Hematopoietic multipotent progenitor cell treated with erythropoietin and hydrocortisone succinate and interleukin-3 and kit ligand, for 15 days (in vitro differentiated cells): ENCODE results near the gene PSKH1.
"Not testable (repeated sequence)": the region's sequence is repeated elsewhere in the genome, so short reads cannot be mapped to it uniquely, and the experiment has no call there.

Experiments used
- DNase-seq: peaks from one replicate; pipeline ENCODE4 v3.0.0-alpha.2; 2015; ENCODE audit warnings: low spot score

Gene PSKH1

DNA sequence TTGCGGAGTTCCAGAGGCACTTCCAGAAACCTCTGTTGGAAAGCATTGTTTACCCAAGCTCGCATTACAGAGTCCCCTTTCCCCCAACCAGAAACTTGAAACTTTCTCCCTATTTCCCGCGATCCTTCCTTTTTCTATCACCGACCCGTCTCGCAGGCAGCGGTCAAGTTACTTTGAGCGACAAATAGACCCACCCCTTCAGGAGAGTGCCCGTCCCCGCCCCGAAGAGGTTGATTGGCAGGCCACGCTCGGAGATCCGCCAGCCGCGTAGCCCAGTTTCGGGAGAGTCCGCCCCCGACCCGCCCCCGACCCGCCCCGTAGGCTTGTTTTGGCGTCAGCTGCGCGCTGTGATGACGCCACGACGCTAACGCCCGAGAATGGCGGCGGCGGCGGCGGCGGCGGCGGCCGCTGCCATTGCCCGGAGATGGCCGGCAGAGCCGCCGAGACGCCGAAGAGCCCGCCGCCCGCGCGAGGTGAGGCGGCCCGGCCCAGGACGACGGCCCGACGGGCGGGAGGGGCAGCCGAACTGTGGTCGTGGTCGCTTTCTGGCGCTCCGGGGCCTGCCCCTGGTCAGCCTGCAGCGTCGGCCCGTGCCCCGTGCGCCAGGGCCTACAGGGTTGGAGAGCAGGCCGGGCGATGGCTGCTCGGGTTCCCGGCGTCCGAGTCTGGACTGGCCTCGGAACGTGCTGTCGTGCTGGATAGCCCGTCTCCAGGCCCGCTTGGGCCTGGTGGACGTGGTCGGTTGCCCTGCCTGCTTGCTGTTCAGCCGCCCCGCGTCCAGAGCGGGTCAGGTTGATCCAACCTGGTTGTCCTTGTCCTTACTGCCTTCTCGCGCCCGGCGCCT, at the start of gene PSKH1:
PSKH1 (plus strand) TSS at position 356 of the 844 bp plus-strand sequence. CDS start 15,496 bp downstream, outside the sequence.
- DNase-seq: peak; percentile 97

DNA sequence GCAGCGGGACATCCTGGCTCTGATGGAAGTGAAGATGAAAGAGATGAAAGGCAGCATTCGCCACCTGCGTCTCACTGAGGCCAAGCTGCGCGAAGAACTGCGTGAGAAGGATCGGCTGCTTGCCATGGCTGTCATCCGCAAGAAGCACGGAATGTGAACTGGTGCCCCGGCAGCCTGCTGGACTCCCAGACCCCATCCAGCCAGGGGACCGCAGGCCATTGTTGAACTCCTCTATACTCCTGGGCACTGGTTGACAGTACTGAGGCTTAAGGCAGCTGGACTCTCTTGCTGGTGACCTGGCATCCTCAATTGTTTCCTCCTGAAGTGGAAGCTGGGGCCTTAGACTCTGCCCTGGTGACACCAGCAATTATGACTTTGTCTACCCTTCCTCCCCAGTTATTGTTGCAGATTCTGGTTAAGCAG, 49.7 kb upstream of the PSKH1 start:
- DNase-seq: no peak

DNA sequence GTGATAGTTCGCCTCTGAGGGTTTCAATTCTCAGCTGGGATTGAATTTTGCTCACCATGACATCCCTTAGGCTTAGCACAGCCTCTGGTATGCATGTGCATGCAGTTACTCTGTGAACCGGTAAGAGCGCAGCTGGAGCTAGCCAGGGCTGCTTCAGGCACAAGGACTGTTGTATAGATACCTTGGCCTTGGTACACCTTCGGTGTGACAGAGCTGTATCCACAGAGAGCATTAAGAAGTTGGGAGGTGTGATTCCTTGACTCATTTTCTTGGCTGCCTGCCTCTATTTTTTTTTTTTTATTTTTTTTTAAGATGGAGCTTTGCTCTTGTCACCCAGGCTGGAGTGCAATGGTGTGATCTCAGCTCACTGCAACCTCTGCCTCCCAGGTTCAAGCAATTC, 48.6 kb upstream of the PSKH1 start:
- no peak for DNase-seq

DNA sequence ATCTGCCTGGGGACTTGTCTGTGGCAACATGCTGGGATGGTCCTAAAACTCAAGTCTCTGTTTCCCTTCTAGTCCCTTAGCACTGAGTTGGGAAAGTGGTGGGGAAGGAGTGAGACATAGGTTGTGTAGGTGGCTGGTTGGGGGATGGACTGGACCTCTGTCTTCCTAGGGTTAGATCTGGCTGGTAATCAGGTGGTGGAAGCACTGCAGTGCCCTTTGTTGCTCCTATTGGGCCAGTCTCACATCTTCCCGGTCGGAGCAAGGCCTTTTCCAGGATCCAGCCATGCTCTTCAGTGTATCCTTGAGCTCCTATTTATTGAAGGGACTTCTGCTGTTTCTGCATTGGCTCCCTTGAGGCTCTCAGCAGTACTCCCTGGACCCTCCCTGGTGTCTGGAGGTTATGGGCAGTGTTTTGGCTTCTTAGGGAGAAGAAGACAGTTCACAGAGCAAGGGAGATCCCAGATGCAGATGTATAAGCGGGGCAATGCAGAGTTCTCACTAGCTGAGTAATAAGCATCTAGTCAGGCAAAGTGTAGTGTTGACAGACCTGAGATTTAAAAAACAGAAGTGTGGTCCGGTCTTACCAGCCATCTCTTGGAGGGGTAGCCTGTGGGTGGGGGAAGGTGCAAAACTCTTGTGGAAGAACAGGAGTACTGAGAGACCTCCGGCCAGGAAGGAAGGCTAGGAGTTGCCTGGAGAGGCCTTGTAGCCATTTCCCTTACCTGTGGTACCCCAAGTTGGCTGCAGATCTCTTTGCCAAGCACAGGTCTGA, 47.6 kb upstream of the PSKH1 start:
- DNase-seq: no peak

DNA sequence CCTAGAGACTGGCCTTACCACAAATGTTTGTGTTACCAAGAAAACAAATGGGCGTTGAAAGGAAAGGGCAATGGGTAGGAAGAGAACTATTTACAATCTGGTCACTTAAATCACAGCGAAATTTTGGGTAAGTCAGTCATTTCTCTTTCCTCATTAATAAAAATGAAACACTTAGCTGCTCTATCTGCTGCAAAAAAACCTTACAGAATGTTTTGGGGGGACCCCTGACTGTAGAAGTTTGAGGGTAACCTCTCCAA, 47.1 kb upstream of the PSKH1 start:
- no peak for DNase-seq

DNA sequence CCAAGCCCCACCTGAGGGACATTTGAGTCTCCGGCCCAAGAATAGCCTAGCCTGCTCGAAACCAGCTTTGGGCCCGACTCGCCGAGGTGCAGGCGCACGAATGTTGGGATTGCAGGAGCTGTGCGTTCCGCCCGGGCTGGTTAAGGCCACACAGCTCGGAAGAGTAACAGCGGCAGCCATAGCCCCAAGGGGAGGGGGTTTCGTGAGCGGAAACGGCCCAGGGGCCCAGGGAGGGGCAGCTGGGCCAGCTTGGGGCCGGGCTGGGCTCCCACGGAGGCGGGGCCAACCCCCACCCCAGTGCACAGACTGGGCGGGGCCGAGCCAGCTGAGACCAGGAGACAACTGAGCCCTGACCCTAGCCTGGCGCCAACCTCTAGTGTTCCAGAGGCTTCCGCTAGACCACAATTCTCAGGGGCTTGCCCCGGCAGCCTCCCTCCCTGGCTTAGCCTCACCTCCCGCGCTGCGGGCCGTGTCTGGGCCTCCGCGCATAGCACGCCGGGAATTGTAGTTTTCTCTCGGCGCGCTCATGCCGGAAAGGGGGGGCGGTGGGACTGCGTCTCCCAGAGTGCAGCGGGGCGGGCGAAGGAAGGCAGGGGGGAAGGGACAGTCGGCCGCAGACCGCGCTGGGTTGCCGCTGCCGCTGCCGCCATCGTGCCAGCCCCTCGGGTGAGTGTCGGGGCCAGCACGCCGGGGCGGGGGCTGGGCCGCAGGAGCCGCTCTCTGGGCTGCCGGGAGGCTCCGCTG, 46.6 kb upstream of the PSKH1 start, which contains the start of gene NUTF2:
NUTF2 (plus strand) TSS at position 614 of the 744 bp plus-strand sequence. CDS start 18,198 bp downstream, outside the sequence.
- DNase-seq: peak; percentile 94

DNA sequence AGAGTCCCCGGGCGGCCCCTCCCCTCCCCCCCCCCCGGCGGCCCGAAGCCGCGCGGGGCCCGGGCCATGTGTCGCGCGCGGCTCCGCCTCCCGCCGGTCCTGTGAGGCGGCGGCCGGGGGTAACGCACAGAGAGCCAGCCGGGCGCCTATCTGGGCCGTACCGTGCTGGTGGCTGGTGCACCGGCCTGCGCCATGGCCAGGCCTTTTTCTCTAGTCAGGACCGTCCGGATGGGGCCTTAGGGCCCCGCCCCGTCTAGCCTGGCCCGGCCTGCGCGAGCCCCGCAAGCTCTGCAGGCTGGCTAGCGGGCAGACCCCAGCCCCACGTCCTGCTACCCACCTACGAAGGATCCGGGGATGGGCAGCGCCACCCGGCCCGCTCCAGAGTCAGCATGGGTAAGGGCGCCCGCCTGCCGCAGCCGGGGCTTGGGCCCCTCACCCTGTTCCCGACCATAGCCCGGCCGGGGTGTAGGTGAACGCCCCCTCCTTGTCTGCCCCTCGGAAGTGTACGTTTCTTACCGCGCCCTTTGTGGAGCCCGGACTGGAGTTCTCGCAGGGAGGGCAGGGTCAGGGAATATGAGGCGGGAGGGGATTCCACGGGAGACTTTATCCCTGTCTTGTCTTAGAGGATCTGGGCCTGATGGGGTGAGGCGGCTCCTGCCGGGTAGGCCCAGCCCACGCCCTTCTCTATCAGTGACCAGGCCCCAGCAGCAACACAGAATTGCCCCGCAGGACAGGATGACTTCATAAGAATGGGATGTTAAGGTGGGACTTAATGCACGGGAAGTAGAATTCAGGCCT, 45.8 kb upstream of the PSKH1 start, which contains the start of gene CENPT:
CENPT (minus strand) TSS at position 630 of the 798 bp plus-strand sequence. CDS start 13,834 bp downstream, outside the sequence.
- DNase-seq: peak; percentile 82

DNA sequence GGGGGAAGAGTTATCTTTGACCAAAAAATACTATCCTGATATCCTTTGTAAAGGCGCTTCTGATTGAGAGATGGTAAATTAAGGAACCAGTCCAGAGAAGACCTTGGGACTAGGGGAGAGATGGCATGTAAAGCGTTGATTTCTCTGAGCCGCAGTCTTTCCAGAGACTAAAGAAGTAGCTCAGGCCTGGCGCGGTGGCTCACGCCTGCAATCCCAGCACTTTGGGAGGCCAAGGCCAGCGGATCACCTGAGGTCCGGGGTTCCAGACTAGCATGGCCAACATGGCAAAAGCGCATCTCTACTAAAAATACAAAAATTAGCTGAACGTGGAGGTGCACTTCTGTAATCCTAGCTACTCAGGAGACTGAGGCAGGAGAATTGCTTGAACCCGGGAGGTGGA, 44.9 kb upstream of the PSKH1 start:
- no peak for DNase-seq

DNA sequence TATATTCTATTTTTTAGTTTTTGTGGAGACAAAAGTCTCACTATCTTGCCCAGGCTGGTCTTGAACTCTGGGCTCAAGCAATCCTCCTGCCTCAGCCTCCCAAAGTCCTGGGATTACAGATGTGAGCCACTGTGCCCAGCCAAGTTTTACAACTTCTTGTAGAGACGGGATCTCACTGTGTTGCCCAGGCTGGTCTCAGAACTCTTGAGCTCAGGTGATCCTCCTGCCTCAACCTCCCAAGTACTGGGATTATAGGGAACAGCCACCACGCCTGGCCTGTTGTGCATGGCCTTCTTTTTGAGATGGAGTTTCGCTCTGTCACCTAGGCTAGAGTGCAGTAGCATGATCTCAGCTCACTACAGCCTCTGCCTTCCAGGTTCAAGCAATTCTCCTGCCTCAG, 39.4 kb upstream of the PSKH1 start:
- no peak for DNase-seq

DNA sequence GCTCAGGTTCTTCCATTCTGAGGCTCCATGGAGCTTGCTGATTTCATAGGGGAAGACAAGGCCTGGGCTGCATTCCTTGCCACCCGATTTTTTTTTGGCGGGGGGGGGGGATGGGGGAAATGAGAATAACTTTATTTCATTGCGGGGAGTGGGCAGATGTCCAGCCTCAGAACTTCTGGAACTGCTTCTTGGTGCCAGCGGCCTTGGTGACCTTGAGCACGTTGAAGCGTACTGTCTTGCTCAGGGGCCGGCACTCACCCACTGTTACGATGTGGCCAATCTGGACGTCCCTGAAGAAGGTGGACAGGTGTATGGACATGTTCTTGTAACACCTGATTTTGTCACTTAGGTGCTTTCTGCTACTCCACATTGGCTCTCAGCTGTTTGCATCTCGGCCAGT, 37.3 kb upstream of the PSKH1 start:
- DNase-seq: no peak

DNA sequence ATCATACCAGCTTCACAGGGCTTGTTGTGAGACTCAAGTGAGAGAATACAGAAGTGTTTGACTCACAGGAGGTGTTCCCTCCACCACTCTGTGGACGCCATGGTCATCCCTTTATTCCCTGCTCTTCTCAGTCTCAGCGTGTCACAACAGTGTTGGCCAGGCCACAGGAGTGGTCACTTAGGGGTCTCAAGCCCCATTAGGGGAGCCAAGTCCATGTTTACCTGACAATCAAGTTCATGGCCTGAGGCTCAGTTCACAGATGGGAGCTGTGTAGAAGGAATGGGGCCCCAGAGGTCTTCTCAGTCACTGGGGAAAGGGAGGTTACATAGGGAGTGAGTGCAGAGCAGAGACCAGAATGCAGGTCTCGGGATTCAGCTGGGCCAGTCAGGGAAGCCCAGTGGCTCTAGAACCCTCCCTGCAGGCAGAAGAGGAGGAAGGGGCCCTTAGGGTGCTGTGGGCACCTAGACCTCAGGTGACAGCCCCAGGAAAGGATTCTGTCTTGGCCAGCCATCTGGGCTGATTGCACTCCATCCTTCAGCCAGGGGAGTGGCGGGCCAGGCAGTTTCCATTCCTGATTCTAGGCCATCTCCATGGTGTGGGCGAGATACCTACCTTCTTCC, 36.0 kb upstream of the PSKH1 start:
- no peak for DNase-seq

DNA sequence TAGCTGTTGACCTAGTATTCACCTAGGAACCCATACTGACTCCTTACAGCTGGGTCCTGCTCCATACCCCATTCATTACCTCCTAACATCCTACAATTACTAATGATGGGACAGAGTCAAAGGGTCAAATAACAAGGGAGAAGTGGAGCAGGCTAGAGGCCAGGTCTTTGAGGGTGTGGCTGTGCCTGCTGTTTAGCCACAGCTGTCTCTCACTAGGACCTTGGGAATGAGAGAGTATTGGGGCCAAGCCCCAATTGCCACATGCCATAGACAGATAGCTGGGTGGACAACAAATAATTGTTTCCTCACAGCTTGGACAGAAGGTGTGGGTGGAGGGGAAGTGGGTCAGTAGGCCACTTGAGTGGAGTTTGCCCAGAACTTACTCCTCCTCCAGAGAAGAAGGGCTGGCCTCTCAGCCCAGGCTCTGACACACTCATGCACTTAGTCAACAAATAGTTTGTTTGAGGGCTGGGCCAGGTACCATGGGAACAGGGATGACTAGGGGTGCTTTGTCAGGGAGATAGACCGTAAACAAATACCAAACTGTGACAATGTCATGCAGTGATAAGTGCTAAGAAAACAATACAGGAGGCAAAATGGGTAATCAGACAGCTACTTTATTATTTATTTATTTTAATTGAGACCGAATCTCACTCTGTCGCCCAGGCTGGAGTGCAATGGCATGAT, 35.4 kb upstream of the PSKH1 start:
- DNase-seq: no peak

DNA sequence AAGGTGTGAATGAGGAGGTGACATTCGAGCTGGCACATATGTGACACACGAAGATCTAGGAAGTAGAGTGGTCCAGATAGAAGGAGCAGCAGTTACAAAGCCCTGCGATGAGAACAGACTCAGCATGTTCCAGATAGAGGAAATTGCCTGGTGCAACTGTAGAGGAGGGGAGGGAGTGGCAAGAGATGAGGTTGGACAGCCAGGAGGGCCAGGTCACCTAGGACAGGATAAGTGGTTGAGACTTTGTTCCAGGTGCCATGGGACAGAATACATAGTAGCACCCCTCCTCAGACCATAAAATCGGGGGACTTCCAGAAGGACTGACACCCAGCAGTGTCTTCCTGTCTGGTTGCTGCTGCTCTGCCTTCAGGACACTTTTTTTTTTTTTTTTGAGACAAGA, 34.6 kb upstream of the PSKH1 start:
- DNase-seq: no peak

DNA sequence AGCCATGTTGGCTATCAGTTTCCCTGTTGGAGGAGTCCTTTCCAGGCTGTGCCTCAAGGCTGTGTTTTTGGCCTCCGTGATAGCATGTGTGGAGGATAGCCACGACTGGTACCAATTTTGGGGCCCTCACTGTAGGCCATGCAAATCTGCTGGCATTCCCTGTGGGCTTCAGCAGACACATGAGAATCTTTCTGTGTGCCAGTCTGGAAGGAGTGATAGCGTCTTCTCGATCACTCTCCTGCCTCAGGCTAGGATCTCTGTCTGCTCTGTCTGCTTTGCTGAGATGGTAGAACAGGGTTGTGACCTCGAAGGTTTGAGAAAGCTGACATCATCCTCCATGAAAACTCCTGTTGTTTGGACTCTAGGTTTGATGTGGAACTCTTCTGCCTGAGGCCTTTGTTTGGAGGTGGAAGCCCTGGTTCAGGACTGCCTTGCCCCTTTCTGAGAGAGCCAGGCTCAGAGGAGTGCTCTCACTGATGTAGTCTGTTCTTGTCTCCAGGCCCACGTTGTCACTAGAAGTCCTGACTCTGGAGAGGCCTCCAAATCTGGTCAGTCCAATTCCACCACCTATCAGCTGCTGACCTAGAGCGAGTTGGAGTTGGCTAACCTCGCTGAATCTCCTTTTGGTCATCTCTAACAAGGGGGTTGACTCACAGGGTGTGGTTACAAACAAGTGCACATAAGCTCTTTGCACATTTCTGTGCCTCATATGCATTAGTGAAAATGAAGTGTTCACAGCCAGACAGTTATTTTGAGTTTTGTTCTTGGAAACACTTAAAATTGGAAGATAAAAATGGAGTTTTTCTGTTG, 32.3 kb upstream of the PSKH1 start:
- no peak for DNase-seq

DNA sequence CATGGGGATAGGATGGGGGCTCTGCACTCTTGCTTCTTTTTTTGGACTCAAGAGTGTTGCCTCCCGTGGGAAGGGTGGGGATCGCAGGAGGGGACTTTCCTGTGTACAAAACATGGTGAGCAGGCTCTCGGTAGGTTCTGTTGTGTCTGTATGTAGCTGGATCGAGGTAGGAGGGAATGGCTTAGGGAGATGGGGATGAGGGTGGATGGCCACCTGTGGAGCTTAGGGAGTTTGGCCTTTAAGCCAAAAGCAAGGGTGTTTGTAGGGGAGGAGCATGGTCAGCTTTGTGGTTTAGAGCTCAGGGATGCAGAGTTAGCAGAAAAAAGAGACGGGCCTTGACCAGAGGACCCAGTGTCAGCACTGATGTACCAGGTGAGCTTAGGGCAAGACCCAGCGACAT, 31.2 kb upstream of the PSKH1 start:
- DNase-seq: no peak

DNA sequence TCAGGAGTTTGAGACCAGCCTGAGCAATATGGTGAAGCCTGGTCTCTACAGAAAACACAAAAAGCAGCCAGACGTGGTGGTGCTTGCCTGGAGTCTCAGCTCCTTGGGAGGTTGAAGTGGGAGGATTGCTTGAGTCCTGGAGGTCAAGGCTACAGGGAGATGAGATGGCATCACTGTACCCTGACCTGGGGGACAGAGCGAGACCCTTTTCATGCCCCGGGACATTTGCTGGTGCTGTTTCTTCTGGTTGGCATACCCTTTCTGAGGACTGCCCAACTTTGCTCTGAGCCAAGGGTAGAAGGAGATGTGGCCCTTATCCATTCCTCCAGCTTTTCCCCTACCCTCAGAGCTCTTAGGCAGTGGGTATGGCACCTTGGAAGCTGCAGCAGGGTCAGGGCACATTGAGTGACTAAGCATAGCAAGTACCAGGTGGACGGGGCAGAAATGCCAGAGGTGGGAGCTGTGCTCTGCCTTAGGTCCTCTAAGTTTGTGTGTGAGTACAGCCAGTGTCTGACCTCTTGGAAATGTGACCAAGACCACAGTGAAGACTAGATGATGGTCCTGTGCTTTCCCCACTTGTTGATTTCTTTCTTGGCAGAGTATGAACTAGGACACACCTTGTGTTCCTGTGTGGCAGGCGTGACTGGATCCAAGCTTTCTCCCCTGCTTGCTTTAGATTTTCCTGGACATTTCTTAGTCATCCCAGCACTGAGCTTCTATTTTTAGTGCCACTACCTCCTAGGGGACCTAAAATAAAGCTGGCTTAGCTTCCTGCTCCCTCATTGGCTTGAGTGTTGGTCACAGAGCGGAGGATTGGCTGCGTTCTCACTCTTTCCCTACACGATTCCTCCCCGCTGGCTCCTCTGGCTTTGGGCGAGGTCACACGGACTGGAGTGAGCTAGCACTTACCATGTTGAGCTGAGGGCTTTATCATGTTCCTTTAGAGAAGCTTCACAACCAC, 30.2 kb upstream of the PSKH1 start:
- no peak for DNase-seq

DNA sequence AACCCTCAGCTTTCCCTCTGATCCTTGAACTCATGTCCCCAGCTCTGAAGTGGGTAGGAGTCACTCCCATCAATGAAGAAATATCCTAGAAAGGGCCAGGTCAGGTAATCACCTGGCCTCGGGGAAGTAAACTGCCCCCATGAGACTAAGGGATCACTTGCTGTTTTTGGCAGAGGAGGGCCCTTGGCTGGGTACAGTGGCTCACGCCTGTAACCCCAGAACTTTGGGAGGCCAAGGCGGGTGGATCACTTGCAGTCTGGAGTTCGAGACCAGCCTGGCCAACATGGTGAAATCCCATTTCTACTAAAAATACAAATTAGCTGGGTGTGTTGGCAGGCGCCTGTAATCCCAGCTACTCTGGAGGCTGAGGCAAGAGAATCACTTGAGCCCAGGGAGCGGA, 29.0 kb upstream of the PSKH1 start:
- not testable (repeated sequence) for DNase-seq

DNA sequence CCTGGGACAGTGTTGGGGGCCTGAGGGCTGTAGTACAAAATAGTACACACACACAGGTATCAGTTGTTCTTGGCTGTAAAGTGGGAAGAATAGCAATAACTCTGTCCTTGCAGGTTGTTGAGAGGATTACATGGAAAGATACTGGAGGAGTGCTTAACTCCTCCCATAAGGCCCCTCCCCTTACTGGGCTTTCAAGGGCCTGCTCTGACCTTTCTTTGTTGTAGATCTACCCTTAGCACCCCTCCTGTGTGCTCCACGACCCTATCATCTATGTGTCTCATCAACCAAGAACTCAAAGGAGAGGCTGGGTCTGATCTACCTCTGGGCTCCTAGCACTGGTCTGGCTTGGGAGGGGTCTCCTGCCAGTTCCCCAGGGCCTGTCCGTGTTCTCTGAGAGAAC, 28.5 kb upstream of the PSKH1 start:
- DNase-seq: no peak

DNA sequence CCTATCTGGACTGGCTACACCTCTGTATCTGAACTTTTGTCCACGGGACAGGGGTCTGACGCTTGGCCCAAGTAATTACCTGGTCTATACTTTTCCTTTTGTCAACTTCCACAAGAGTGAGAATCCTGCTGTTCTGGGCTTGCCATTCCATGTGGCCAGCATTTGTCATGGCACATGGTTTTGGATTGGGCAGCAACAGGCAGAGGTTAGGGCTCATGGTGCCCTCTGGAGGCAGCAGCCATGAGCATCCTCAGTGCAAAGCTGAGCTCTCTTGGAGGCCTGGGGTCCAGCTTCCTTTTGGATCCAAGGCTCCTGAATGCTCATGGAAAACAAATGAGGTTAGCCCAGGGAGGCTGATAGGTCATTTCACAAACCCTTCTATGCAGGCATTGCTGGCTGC, 27.7 kb upstream of the PSKH1 start:
- DNase-seq: peak; percentile 58
